Measurements from ENCODE around the gene GXYLT2.

The GXYLT2 gene

GRCh38 chr3:72941245-72941644 is 53.4 kb downstream of the GXYLT2 start:
- TF ChIP-seq CTCF (IDR thresholded peaks at IDR 0.05; ENCODE audit: low read depth, low read length), result no peak
- H3K4me3 ChIP-seq (ENCODE audit: low read depth, low read length), result no peak overlapping the region

GRCh38 chr3:72942427-72942826 is 54.6 kb downstream of the GXYLT2 start:
- TF ChIP-seq CTCF (IDR thresholded peaks at IDR 0.05; ENCODE audit: low read depth, low read length), result no peak
- H3K4me3 ChIP-seq (ENCODE audit: low read depth, low read length), result no peak overlapping the region

GRCh38 chr3:72944696-72945095 is 56.9 kb downstream of the GXYLT2 start:
- no peak overlapping the region for H3K4me3 ChIP-seq (ENCODE audit: low read depth, low read length)
- no peak for TF ChIP-seq CTCF (IDR thresholded peaks at IDR 0.05; ENCODE audit: low read depth, low read length)

GRCh38 chr3:72947715-72948490 is 60.1 kb downstream of the GXYLT2 start:
- no peak for TF ChIP-seq CTCF (IDR thresholded peaks at IDR 0.05; ENCODE audit: low read depth, low read length)
- no peak overlapping the region for H3K4me3 ChIP-seq (ENCODE audit: low read depth, low read length)

- TF ChIP-seq CTCF (IDR thresholded peaks at IDR 0.05; ENCODE audit: low read depth, low read length), result no peak
- no peak overlapping the region for H3K4me3 ChIP-seq (ENCODE audit: low read depth, low read length)
Measured at GRCh38 chr3:72949016-72949415, 61.2 kb downstream of the GXYLT2 start.

GRCh38 chr3:72950372-72950771 is 62.5 kb downstream of the GXYLT2 start:
- no peak overlapping the region for H3K4me3 ChIP-seq (ENCODE audit: low read depth, low read length)
- no peak for TF ChIP-seq CTCF (IDR thresholded peaks at IDR 0.05; ENCODE audit: low read depth, low read length)

- no peak overlapping the region for H3K4me3 ChIP-seq (ENCODE audit: low read depth, low read length)
- TF ChIP-seq CTCF (IDR thresholded peaks at IDR 0.05; ENCODE audit: low read depth, low read length), result no peak
Measured at GRCh38 chr3:72950801-72951200, 63.0 kb downstream of the GXYLT2 start.

All from WI38 (cell line).